ENCODE data around the gene ZCCHC2.

DNA sequence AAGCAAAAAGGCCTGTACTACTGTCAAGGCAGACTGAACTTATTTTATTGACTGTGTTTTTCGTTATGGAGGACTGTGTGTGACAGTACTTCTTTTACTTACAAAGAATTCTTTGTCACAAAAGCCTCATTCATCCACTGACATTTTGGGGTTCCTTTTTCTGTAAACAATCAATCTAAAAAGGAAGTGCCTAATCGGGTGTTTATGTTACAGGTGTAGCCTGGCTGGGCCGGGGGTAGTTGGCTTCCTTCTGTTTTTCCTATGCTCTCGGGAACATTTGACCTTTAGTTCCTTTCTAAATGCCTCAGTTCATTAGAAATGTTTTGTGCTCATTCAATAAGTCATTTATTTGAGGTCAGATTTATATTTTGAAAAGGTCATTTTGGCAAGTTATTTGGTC is 8.3 kb downstream of the ZCCHC2 start:
- no peak for TF ChIP-seq NR1H2 (CRISPR knock-in tag; IDR thresholded peaks at IDR 0.05)
- TF ChIP-seq, protein P1, sequence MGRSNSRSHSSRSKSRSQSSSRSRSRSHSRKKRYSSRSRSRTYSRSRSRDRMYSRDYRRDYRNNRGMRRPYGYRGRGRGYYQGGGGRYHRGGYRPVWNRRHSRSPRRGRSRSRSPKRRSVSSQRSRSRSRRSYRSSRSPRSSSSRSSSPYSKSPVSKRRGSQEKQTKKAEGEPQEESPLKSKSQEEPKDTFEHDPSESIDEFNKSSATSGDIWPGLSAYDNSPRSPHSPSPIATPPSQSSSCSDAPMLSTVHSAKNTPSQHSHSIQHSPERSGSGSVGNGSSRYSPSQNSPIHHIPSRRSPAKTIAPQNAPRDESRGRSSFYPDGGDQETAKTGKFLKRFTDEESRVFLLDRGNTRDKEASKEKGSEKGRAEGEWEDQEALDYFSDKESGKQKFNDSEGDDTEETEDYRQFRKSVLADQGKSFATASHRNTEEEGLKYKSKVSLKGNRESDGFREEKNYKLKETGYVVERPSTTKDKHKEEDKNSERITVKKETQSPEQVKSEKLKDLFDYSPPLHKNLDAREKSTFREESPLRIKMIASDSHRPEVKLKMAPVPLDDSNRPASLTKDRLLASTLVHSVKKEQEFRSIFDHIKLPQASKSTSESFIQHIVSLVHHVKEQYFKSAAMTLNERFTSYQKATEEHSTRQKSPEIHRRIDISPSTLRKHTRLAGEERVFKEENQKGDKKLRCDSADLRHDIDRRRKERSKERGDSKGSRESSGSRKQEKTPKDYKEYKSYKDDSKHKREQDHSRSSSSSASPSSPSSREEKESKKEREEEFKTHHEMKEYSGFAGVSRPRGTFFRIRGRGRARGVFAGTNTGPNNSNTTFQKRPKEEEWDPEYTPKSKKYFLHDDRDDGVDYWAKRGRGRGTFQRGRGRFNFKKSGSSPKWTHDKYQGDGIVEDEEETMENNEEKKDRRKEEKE (IDR thresholded peaks at IDR 0.05; ENCODE audit: borderline replicate concordance in 1 of 2, control insufficient read depth in 1 of 2, low read depth in 2 of 2, low read length in 1 of 2), result no peak
- TF ChIP-seq, protein P2, sequence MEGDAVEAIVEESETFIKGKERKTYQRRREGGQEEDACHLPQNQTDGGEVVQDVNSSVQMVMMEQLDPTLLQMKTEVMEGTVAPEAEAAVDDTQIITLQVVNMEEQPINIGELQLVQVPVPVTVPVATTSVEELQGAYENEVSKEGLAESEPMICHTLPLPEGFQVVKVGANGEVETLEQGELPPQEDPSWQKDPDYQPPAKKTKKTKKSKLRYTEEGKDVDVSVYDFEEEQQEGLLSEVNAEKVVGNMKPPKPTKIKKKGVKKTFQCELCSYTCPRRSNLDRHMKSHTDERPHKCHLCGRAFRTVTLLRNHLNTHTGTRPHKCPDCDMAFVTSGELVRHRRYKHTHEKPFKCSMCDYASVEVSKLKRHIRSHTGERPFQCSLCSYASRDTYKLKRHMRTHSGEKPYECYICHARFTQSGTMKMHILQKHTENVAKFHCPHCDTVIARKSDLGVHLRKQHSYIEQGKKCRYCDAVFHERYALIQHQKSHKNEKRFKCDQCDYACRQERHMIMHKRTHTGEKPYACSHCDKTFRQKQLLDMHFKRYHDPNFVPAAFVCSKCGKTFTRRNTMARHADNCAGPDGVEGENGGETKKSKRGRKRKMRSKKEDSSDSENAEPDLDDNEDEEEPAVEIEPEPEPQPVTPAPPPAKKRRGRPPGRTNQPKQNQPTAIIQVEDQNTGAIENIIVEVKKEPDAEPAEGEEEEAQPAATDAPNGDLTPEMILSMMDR (IDR thresholded peaks at IDR 0.05 in 2 of 3, conservative IDR thresholded peaks at IDR 0.05 in 1 of 3; ENCODE audit: insufficient read depth in 2 of 3, low read depth in 1 of 3, low read length in 3 of 3), result no peak
- TF ChIP-seq, protein P3, sequence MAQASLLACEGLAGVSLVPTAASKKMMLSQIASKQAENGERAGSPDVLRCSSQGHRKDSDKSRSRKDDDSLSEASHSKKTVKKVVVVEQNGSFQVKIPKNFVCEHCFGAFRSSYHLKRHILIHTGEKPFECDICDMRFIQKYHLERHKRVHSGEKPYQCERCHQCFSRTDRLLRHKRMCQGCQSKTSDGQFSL (CRISPR knock-in tag; IDR thresholded peaks at IDR 0.05), result no peak
- TF ChIP-seq, protein P3 (tag; IDR thresholded peaks at IDR 0.05), result no peak
- no peak for TF ChIP-seq SMARCC2 (IDR thresholded peaks at IDR 0.05; ENCODE audit: low read depth)
- TF ChIP-seq ETV1 (tag; conservative IDR thresholded peaks at IDR 0.05; ENCODE audit: low read depth), result no peak
- TF ChIP-seq FOXA1 (IDR thresholded peaks at IDR 0.05; ENCODE audit: borderline replicate concordance), result no peak
- TF ChIP-seq NFIC (IDR thresholded peaks at IDR 0.05), result no peak
- TF ChIP-seq ZNF124 (CRISPR knock-in tag; IDR thresholded peaks at IDR 0.05), result no peak
- no peak for TF ChIP-seq FOS (IDR thresholded peaks at IDR 0.05; ENCODE audit: extremely low read depth, insufficient read length)
- TF ChIP-seq KLF16 (IDR thresholded peaks at IDR 0.05), result no peak
- TF ChIP-seq JUND (IDR thresholded peaks at IDR 0.05; ENCODE audit: borderline replicate concordance, low read depth, low read length), result no peak
- no peak for TF ChIP-seq JUND (tag; IDR thresholded peaks at IDR 0.05; ENCODE audit: borderline replicate concordance, low read depth, low read length)

All from K562 (cell line).